ENCODE results near the gene PASK.

Gene PASK

GRCh38 chr2:241132538-241133435 lies 16.5 kb downstream of the PASK start:
- H3K4me3 ChIP-seq (ENCODE audit: low read depth, low read length): no peak overlapping the region
- DNase-seq (ENCODE audit: low read depth, low spot score): no peak
- in situ Hi-C loops (cut with HindIII; ENCODE audit: low sequenced_read_pairs): no loop called here
- no peak for TF ChIP-seq CTCF (IDR thresholded peaks at IDR 0.05; ENCODE audit: low read depth, low read length)

DNA sequence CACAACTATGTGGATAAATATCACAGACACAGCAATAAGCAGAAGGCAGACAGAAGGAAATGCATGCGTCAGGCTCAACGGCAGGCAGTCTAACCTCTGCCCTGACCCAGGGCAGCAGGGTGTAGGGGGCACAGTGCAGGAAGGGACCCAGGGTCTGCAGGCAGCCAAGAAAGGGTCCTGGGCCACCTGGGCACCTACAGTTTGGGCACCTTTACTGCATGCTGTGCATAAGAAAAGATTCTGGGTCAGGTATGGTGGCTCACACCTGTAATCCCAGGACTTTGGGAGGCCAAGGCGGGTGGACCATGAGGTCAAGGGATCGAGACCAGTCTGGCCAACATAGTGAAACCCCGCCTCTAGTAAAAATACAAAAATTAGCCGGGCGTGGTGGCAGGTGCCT lies 17.7 kb downstream of the PASK start:
- DNase-seq (ENCODE audit: low read depth, low spot score): no peak
- in situ Hi-C loops (cut with HindIII; ENCODE audit: low sequenced_read_pairs): no loop called here
- H3K4me3 ChIP-seq (ENCODE audit: low read depth, low read length): no peak overlapping the region
- TF ChIP-seq CTCF (IDR thresholded peaks at IDR 0.05; ENCODE audit: low read depth, low read length): no peak

- in situ Hi-C loops (cut with HindIII; ENCODE audit: low sequenced_read_pairs): no loop called here
- H3K4me3 ChIP-seq (ENCODE audit: low read depth, low read length): no peak overlapping the region
- DNase-seq (ENCODE audit: low read depth, low spot score): no peak
- TF ChIP-seq CTCF (IDR thresholded peaks at IDR 0.05; ENCODE audit: low read depth, low read length): no peak
Observed at GRCh38 chr2:241130316-241130715, 19.0 kb downstream of the PASK start.

DNA sequence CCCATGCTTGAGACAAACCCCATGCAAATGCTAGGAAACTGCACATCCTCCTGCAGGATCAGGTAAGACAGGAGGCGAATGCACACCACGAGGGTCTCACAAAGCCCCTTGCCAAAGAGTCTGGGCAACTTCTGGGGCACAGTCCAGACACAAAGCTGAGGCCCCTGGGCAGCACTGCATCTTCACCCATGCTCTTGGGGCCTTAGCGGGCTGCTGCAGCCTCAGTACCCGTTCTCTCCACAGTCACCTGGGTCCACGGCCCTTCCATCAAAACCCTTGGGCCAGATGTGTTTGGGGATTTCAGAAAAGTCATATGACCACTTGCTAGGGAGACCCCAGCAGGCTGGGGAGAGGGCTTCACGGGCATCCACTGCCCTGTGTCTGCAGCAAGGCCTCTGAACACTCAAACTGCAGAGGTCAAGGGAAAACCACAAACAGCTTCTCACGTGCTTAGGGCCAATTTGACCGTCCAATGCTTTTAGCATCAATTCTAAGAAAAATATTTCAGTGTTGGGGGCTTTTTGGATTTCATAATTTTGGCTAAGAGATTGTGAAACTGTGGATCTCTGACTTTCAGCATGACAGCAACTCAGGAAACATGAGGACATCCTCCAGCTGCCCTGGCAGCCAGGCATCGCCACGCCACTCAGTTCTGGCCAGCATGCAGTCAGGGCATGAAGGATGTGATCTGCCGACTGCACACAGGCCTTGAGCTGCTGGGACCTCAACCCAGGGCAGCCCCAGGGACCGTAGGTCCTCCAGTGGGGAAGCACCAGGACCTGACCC lies 20.0 kb downstream of the PASK start:
- in situ Hi-C loops (cut with HindIII; ENCODE audit: low sequenced_read_pairs): no loop called here
- no peak for TF ChIP-seq CTCF (IDR thresholded peaks at IDR 0.05; ENCODE audit: low read depth, low read length)
- H3K4me3 ChIP-seq (ENCODE audit: low read depth, low read length): no peak overlapping the region
- DNase-seq (ENCODE audit: low read depth, low spot score): no peak

GRCh38 chr2:241128266-241128665 lies 21.0 kb downstream of the PASK start:
- no peak overlapping the region for H3K4me3 ChIP-seq (ENCODE audit: low read depth, low read length)
- no peak for DNase-seq (ENCODE audit: low read depth, low spot score)
- in situ Hi-C loops (cut with HindIII; ENCODE audit: low sequenced_read_pairs): no loop called here
- no peak for TF ChIP-seq CTCF (IDR thresholded peaks at IDR 0.05; ENCODE audit: low read depth, low read length)

DNA sequence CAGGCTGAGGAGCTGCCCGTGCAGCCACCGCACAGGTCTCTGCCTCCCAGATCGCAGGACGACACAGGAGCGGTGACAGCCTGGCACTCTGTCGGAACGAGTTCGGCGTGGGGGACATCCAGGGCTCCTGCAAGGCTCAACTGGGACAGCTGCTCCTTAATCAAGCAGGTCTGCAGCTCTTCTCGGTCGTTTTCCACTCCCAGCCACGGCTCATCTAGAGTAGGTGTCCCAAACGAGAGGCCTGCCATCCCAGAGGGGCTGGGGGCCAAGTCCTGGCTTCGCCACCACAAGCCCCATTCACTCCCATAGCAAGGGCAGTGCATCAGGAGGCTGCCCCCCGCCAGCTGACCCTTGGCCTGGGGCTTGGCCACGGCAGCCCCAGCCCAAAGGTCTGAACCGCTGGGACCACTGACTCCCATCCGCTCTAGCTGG lies 22.5 kb downstream of the PASK start:
- no peak overlapping the region for H3K4me3 ChIP-seq (ENCODE audit: low read depth, low read length)
- no peak for DNase-seq (ENCODE audit: low read depth, low spot score)
- in situ Hi-C loops (cut with HindIII; ENCODE audit: low sequenced_read_pairs): no loop called here
- no peak for TF ChIP-seq CTCF (IDR thresholded peaks at IDR 0.05; ENCODE audit: low read depth, low read length)

All from astrocyte of the spinal cord (primary cell).